Large intestine (tissue), 3 donors: Measurements from ENCODE around the gene PRICKLE2. TPM values are rescaled to one million over a fixed set of nuclear protein-coding genes. Genes with fewer than 3 reads are reported as not detected.

Experiments
- DNase-seq, 2 donors: peaks; one replicate each; pipeline versions ENCODE4 v3.0.0 to v3.0.0-alpha.2; 2013
- H3K27ac ChIP-seq: one replicate; pipeline ENCODE4 v1.5.1; 2013; ENCODE audit warnings: low read length
- H3K27me3 ChIP-seq: 2 replicates; pipeline ENCODE4 v1.6.1; 2013; ENCODE audit warnings: low read length; ENCODE audit not compliant: control insufficient read depth, insufficient read depth
- H3K36me3 ChIP-seq: 2 replicates; pipeline ENCODE4 v1.6.1; 2013; ENCODE audit warnings: low read length; ENCODE audit not compliant: control insufficient read depth, insufficient read depth
- H3K4me1 ChIP-seq: one replicate; pipeline ENCODE4 v1.6.1; 2013; ENCODE audit warnings: low read length; ENCODE audit not compliant: control insufficient read depth, insufficient read depth
- H3K4me3 ChIP-seq: one replicate; pipeline ENCODE4 v1.5.1; 2013; ENCODE audit warnings: low read length
- H3K9me3 ChIP-seq: one replicate; pipeline ENCODE4 v1.6.1; 2013; ENCODE audit warnings: mild to moderate bottlenecking, low read depth, low read length, moderate library complexity; ENCODE audit not compliant: control insufficient read depth
- WGBS: methylation state at CpG from one replicate; pipeline ENCODE4 v1.1.5; 2013; ENCODE audit warnings: low lambda C conversion rate; ENCODE audit not compliant: insufficient coverage; 5-methylcytosine and 5-hydroxymethylcytosine counted together
- polyA plus RNA-seq: library from polyadenylated mRNA; unstranded; fragments of 120-200 nt; gene quantifications from one replicate; pipeline ENCODE4 v1.2.1, GENCODE V29; 2013

PRICKLE2 gene
- polyA plus RNA-seq, 1 donor: 10.5 TPM

- WGBS: 40% methylated on average over 1 of the region's 33 CpGs
- peak; percentile 39 to 55 for DNase-seq
- Histone ChIP-seq H3K4me3 (peak overlapping the region; percentile 57), H3K9me3 (no peaks in the 10 kb centered on the region), H3K36me3 (no peaks in the 10 kb centered on the region), H3K4me1 (no peaks in the 10 kb centered on the region), H3K27ac (peak overlapping the region; percentile 61), H3K27me3 (peaks cover 8% of the 10 kb centered on the region)
Measured at GRCh38 chr3:64267721-64268604, 42.7 kb upstream of the PRICKLE2 start.

- WGBS: 83% methylated on average over 1 of the region's 2 CpGs
- DNase-seq: no peak
- Histone ChIP-seq H3K27ac (peak overlapping the region; percentile 61), H3K4me3 (peak overlapping the region; percentile 57), H3K27me3 (peaks cover 5% of the 10 kb centered on the region), H3K36me3 (no peaks in the 10 kb centered on the region), H3K4me1 (no peaks in the 10 kb centered on the region), H3K9me3 (no peaks in the 10 kb centered on the region)
Measured at GRCh38 chr3:64266983-64267382, 41.7 kb upstream of the PRICKLE2 start.

GRCh38 chr3:64266065-64266931 lies 41.0 kb upstream of the PRICKLE2 start:
- Histone ChIP-seq H3K27me3 (peaks cover 5% of the 10 kb centered on the region), H3K4me3 (peak overlapping the region; percentile 57), H3K27ac (peak overlapping the region; percentile 61), H3K4me1 (no peaks in the 10 kb centered on the region), H3K36me3 (no peaks in the 10 kb centered on the region), H3K9me3 (no peaks in the 10 kb centered on the region)
- 46% methylated on average over 3 of the region's 7 CpGs for WGBS
- peak in 1 of 2 donors; percentile 23 for DNase-seq

- no peaks in the 10 kb centered on the region for H3K36me3 ChIP-seq
- no peaks in the 10 kb centered on the region for H3K4me1 ChIP-seq
- DNase-seq: no peak
- peak overlapping the region; percentile 61 for H3K27ac ChIP-seq
- H3K4me3 ChIP-seq: peak overlapping the region; percentile 57
- H3K27me3 ChIP-seq: peaks cover 5% of the 10 kb centered on the region
- WGBS: 60% methylated on average over 1 of the region's 3 CpGs
- H3K9me3 ChIP-seq: no peaks in the 10 kb centered on the region
Measured at GRCh38 chr3:64265646-64266045, 40.4 kb upstream of the PRICKLE2 start.

- no peak overlapping the region for H3K27ac ChIP-seq
- WGBS: no CpG with 5 or more reads among the region's 4 CpGs
- peaks cover 5% of the 10 kb centered on the region for H3K27me3 ChIP-seq
- no peaks in the 10 kb centered on the region for H3K9me3 ChIP-seq
- no peak for DNase-seq
- H3K36me3 ChIP-seq: no peaks in the 10 kb centered on the region
- no peak overlapping the region for H3K4me3 ChIP-seq
- H3K4me1 ChIP-seq: no peaks in the 10 kb centered on the region
Measured at GRCh38 chr3:64264501-64265109, 39.3 kb upstream of the PRICKLE2 start.

- no peak overlapping the region for H3K27ac ChIP-seq
- H3K4me1 ChIP-seq: no peaks in the 10 kb centered on the region
- no peak overlapping the region for H3K4me3 ChIP-seq
- peaks cover 2% of the 10 kb centered on the region for H3K27me3 ChIP-seq
- H3K36me3 ChIP-seq: no peaks in the 10 kb centered on the region
- DNase-seq: no peak
- no peaks in the 10 kb centered on the region for H3K9me3 ChIP-seq
- 100% methylated on average over 1 of the region's 4 CpGs for WGBS
Measured at GRCh38 chr3:64262574-64263114, 37.4 kb upstream of the PRICKLE2 start.

- H3K27me3 ChIP-seq: no peaks in the 10 kb centered on the region
- peak overlapping the region; percentile 30 for H3K27ac ChIP-seq
- 40% methylated on average over 3 of the region's 4 CpGs for WGBS
- no peak overlapping the region for H3K4me3 ChIP-seq
- peak in 1 of 2 donors; percentile 14 for DNase-seq
- H3K36me3 ChIP-seq: no peaks in the 10 kb centered on the region
- H3K9me3 ChIP-seq: no peaks in the 10 kb centered on the region
- peaks cover 4% of the 10 kb centered on the region for H3K4me1 ChIP-seq
Measured at GRCh38 chr3:64260431-64260830, 35.2 kb upstream of the PRICKLE2 start.

- no peak for DNase-seq
- no peak overlapping the region for H3K4me3 ChIP-seq
- no peaks in the 10 kb centered on the region for H3K36me3 ChIP-seq
- WGBS: no CpG with 5 or more reads among the region's 2 CpGs
- H3K27me3 ChIP-seq: no peaks in the 10 kb centered on the region
- H3K4me1 ChIP-seq: peaks cover 4% of the 10 kb centered on the region
- H3K27ac ChIP-seq: no peak overlapping the region
- no peaks in the 10 kb centered on the region for H3K9me3 ChIP-seq
Measured at GRCh38 chr3:64259636-64260035, 34.4 kb upstream of the PRICKLE2 start.

GRCh38 chr3:64257100-64257755 lies 32.0 kb upstream of the PRICKLE2 start:
- Histone ChIP-seq H3K36me3 (no peaks in the 10 kb centered on the region), H3K27ac (no peak overlapping the region), H3K4me1 (peaks cover 4% of the 10 kb centered on the region), H3K9me3 (no peaks in the 10 kb centered on the region), H3K27me3 (no peaks in the 10 kb centered on the region), H3K4me3 (no peak overlapping the region)
- no peak for DNase-seq
